IPS DF 6.9 (cell line): Measurements from ENCODE around the gene GALNT18.

Experiments used
- DNase-seq: peaks from one replicate; pipeline ENCODE4 v3.0.0-alpha.2; 2013; ENCODE audit warnings: low read depth, low spot score
- H3K27ac ChIP-seq: one replicate; pipeline ENCODE4 v1.5.1; 2013; ENCODE audit warnings: low read length, control low read depth
- H3K27me3 ChIP-seq: 2 replicates; pipeline ENCODE4 v1.6.1; 2013; ENCODE audit warnings: mild to moderate bottlenecking, low read length; ENCODE audit not compliant: control insufficient read depth, insufficient read depth
- H3K36me3 ChIP-seq: 2 replicates; pipeline ENCODE4 v1.6.1; 2013; ENCODE audit warnings: low read length; ENCODE audit not compliant: control insufficient read depth, insufficient read depth
- H3K4me1 ChIP-seq: 2 replicates; pipeline ENCODE4 v1.6.1; 2013; ENCODE audit warnings: low read length; ENCODE audit not compliant: control insufficient read depth, insufficient read depth
- H3K4me3 ChIP-seq: 2 replicates; pipeline ENCODE4 v1.5.1; 2013; ENCODE audit warnings: mild to moderate bottlenecking, low read length
- H3K9me3 ChIP-seq: 2 replicates; pipeline ENCODE4 v1.6.1; 2013; ENCODE audit warnings: low read length, inconsistent platforms; ENCODE audit not compliant: control insufficient read depth, insufficient read depth
- WGBS: extraction: QIAGEN DNeasy Blood & Tissue Kit; methylation state at CpG from one replicate; pipeline ENCODE4 v1.1.7; 2013; ENCODE audit warnings: mixed read lengths, missing lambda C conversion rate; ENCODE audit not compliant: insufficient read length, insufficient coverage; 5-methylcytosine and 5-hydroxymethylcytosine counted together

GALNT18 gene

GRCh38 chr11:11444027-11444803 lies 177.6 kb downstream of the GALNT18 start:
- Histone ChIP-seq H3K4me1 (0 out of 2 replicates have a peak, but pooled peaks cover 2% of the 10 kb centered on the region), H3K4me3 (no peak overlapping the region), H3K36me3 (no peaks in the 10 kb centered on the region), H3K27ac (no peak overlapping the region), H3K27me3 (no peaks in the 10 kb centered on the region), H3K9me3 (no peaks in the 10 kb centered on the region)
- no CpG with 5 or more reads among the region's 13 CpGs for WGBS
- DNase-seq: no peak

- Histone ChIP-seq H3K4me1 (0 out of 2 replicates have a peak, but pooled peaks cover 2% of the 10 kb centered on the region), H3K4me3 (no peak overlapping the region), H3K27ac (no peak overlapping the region), H3K27me3 (no peaks in the 10 kb centered on the region), H3K9me3 (no peaks in the 10 kb centered on the region), H3K36me3 (no peaks in the 10 kb centered on the region)
- DNase-seq: no peak
- no CpG with 5 or more reads among the region's 5 CpGs for WGBS
Observed at GRCh38 chr11:11442791-11443190, 179.0 kb downstream of the GALNT18 start.

GRCh38 chr11:11441516-11441915 lies 180.3 kb downstream of the GALNT18 start:
- no peaks in the 10 kb centered on the region for H3K27me3 ChIP-seq
- H3K36me3 ChIP-seq: no peaks in the 10 kb centered on the region
- H3K27ac ChIP-seq: no peak overlapping the region
- 0 out of 2 replicates have a peak, but pooled peaks cover 2% of the 10 kb centered on the region for H3K4me1 ChIP-seq
- no peaks in the 10 kb centered on the region for H3K9me3 ChIP-seq
- no CpG with 5 or more reads among the region's 7 CpGs for WGBS
- H3K4me3 ChIP-seq: no peak overlapping the region
- no peak for DNase-seq

GRCh38 chr11:11441091-11441490 lies 180.7 kb downstream of the GALNT18 start:
- Histone ChIP-seq H3K9me3 (no peaks in the 10 kb centered on the region), H3K27ac (no peak overlapping the region), H3K27me3 (no peaks in the 10 kb centered on the region), H3K4me3 (no peak overlapping the region), H3K4me1 (0 out of 2 replicates have a peak, but pooled peaks cover 2% of the 10 kb centered on the region), H3K36me3 (no peaks in the 10 kb centered on the region)
- WGBS: 100% methylated on average over 1 of the region's 1 CpG
- DNase-seq: no peak

GRCh38 chr11:11440144-11440543 lies 181.7 kb downstream of the GALNT18 start:
- Histone ChIP-seq H3K27ac (no peak overlapping the region), H3K9me3 (no peaks in the 10 kb centered on the region), H3K36me3 (no peaks in the 10 kb centered on the region), H3K4me3 (no peak overlapping the region), H3K27me3 (no peaks in the 10 kb centered on the region), H3K4me1 (0 out of 2 replicates have a peak, but pooled peaks cover 2% of the 10 kb centered on the region)
- no CpG with 5 or more reads among the region's 6 CpGs for WGBS
- no peak for DNase-seq

- no peak overlapping the region for H3K4me3 ChIP-seq
- no peaks in the 10 kb centered on the region for H3K36me3 ChIP-seq
- H3K27ac ChIP-seq: no peak overlapping the region
- WGBS: no CpG with 5 or more reads among the region's 2 CpGs
- no peaks in the 10 kb centered on the region for H3K27me3 ChIP-seq
- H3K4me1 ChIP-seq: 0 out of 2 replicates have a peak, but pooled peaks cover 2% of the 10 kb centered on the region
- no peaks in the 10 kb centered on the region for H3K9me3 ChIP-seq
- DNase-seq: no peak
Observed at GRCh38 chr11:11439591-11439990, 182.2 kb downstream of the GALNT18 start.

- H3K36me3 ChIP-seq: no peaks in the 10 kb centered on the region
- no peak overlapping the region for H3K4me3 ChIP-seq
- no peaks in the 10 kb centered on the region for H3K27me3 ChIP-seq
- no CpG with 5 or more reads among the region's 10 CpGs for WGBS
- DNase-seq: no peak
- H3K9me3 ChIP-seq: no peaks in the 10 kb centered on the region
- H3K4me1 ChIP-seq: 0 out of 2 replicates have a peak, but pooled peaks cover 2% of the 10 kb centered on the region
- no peak overlapping the region for H3K27ac ChIP-seq
Observed at GRCh38 chr11:11436715-11437313, 185.0 kb downstream of the GALNT18 start.

- WGBS: no CpG with 5 or more reads among the region's 12 CpGs
- Histone ChIP-seq H3K27me3 (no peaks in the 10 kb centered on the region), H3K36me3 (no peaks in the 10 kb centered on the region), H3K4me3 (no peak overlapping the region), H3K4me1 (0 out of 2 replicates have a peak, but pooled peaks cover 2% of the 10 kb centered on the region), H3K27ac (no peak overlapping the region), H3K9me3 (no peaks in the 10 kb centered on the region)
- no peak for DNase-seq
Observed at GRCh38 chr11:11435635-11436034, 186.2 kb downstream of the GALNT18 start.

- no peak for DNase-seq
- Histone ChIP-seq H3K36me3 (no peaks in the 10 kb centered on the region), H3K27me3 (no peaks in the 10 kb centered on the region), H3K4me3 (no peak overlapping the region), H3K27ac (no peak overlapping the region), H3K9me3 (no peaks in the 10 kb centered on the region), H3K4me1 (no peaks in the 10 kb centered on the region)
- WGBS: no CpG with 5 or more reads among the region's 2 CpGs
Observed at GRCh38 chr11:11433960-11434359, 187.8 kb downstream of the GALNT18 start.

- no peaks in the 10 kb centered on the region for H3K36me3 ChIP-seq
- H3K27ac ChIP-seq: no peak overlapping the region
- no peak overlapping the region for H3K4me3 ChIP-seq
- H3K27me3 ChIP-seq: no peaks in the 10 kb centered on the region
- no peaks in the 10 kb centered on the region for H3K4me1 ChIP-seq
- no CpG with 5 or more reads among the region's 13 CpGs for WGBS
- DNase-seq: no peak
- H3K9me3 ChIP-seq: no peaks in the 10 kb centered on the region
Observed at GRCh38 chr11:11432621-11433319, 189.0 kb downstream of the GALNT18 start.
